Endothelial cell of umbilical vein (primary cell): ENCODE data around the gene CAMK2D. TPM values are rescaled to one million over a fixed set of nuclear protein-coding genes. Genes with fewer than 3 reads are reported as not detected.

Source experiments
- BruUV-seq: library from RNA; stranded (reverse); fragments of 400-500 nt; replicated peaks from 2 replicates; lab custom pipeline; 2021; lab: Mats Ljungman, UMichigan
- CTCF ChIA-PET: fragments of 300-600, 350-600 bp; sonication (Branson Sonifier 250); formaldehyde crosslinking; loops from one replicate; lab custom pipeline; 2021; ENCODE audit warnings: antibody characterized with exemption, inconsistent platforms; lab: Charles Lee
- POLR2A ChIA-PET: fragments of 300-600, 350-600 bp; sonication (Branson Sonifier 250); formaldehyde crosslinking; loops from one replicate; lab custom pipeline; 2021; ENCODE audit warnings: antibody characterized with exemption, inconsistent platforms; lab: Charles Lee
- DNase-seq: peaks from one replicate; pipeline ENCODE4 v3.0.0-alpha.2; 2011; ENCODE audit warnings: low read depth, low spot score
- FAIRE-seq: peaks from 2 replicates; lab custom pipeline; 2011; peaks lifted over from hg19 to GRCh38; lab: Jason Lieb, UNC
- H2AFZ ChIP-seq: 2 replicates; pipeline ENCODE4 v1.6.0; 2012; ENCODE audit warnings: low read depth, low read length, control low read depth, inconsistent platforms
- H3K27ac ChIP-seq: 2 replicates; pipeline ENCODE4 v1.5.1; 2011; ENCODE audit warnings: low read depth, mild to moderate bottlenecking, control low read depth, low read length, moderate library complexity; ENCODE audit not compliant: insufficient read depth
- H3K27me3 ChIP-seq, 2 experiments: 2 replicates each; pipeline versions ENCODE4 v1.6.0 to v1.6.1; 2011; ENCODE audit warnings: low read length in 2 of 2, mixed read lengths in 1 of 2; ENCODE audit not compliant: control insufficient read depth in 2 of 2, insufficient read depth in 2 of 2
- H3K36me3 ChIP-seq, 2 experiments: 2 replicates in 1 of 2; 3 replicates in 1 of 2; pipeline ENCODE4 v1.5.1; 2011; ENCODE audit warnings: low read length in 2 of 2, mild to moderate bottlenecking in 1 of 2, moderate library complexity in 1 of 2; ENCODE audit not compliant: control insufficient read depth in 2 of 2, insufficient read depth in 2 of 2; ENCODE audit errors: extremely low read depth in 1 of 2
- H3K4me1 ChIP-seq: 3 replicates; pipeline ENCODE4 v1.5.1; 2011; ENCODE audit warnings: mild to moderate bottlenecking, low read length; ENCODE audit not compliant: control insufficient read depth, insufficient read depth; ENCODE audit errors: extremely low read depth
- H3K4me2 ChIP-seq: 2 replicates; pipeline ENCODE4 v1.6.1; 2011; ENCODE audit warnings: low read length, control low read depth, mixed read lengths; ENCODE audit not compliant: insufficient read depth
- H3K4me3 ChIP-seq, 3 experiments: fragments of 200-600 bp in 1 of 3; sonication (generic), shearing (Covaris generic) in 1 of 3; replicated peaks in 1 of 3; 2 replicates each; pipeline ENCODE4 v1.5.1; 2011 to 2016; ENCODE audit warnings: control low read depth in 3 of 3, low read length in 3 of 3, mild to moderate bottlenecking in 2 of 3, inconsistent platforms in 1 of 3, low read depth in 1 of 3, moderate library complexity in 1 of 3; ENCODE audit not compliant: insufficient read depth in 1 of 3
- H3K79me2 ChIP-seq: 2 replicates; pipeline ENCODE4 v1.6.0; 2012; ENCODE audit warnings: low read length, inconsistent platforms; ENCODE audit not compliant: control insufficient read depth, insufficient read depth
- H3K9ac ChIP-seq: replicated peaks from 2 replicates; pipeline ENCODE3; 2011; ENCODE audit warnings: low read length, control low read depth; ENCODE audit not compliant: insufficient read depth; ENCODE audit errors: extremely low read depth
- H3K9me1 ChIP-seq: replicated peaks from 3 replicates; pipeline ENCODE4 v1.6.0; 2011; ENCODE audit warnings: mild to moderate bottlenecking, low read length; ENCODE audit not compliant: control insufficient read depth, insufficient read depth; ENCODE audit errors: extremely low read depth
- H3K9me3 ChIP-seq: replicated peaks from 2 replicates; pipeline ENCODE4 v1.5.1; 2012; ENCODE audit warnings: low read length, inconsistent platforms; ENCODE audit not compliant: control insufficient read depth, insufficient read depth
- H4K20me1 ChIP-seq: replicated peaks from 2 replicates; pipeline ENCODE3; 2011; ENCODE audit warnings: mild to moderate bottlenecking, low read length; ENCODE audit not compliant: control insufficient read depth, insufficient read depth; ENCODE audit errors: extremely low read depth
- EZH2 ChIP-seq: IDR thresholded peaks from 2 replicates; pipeline ENCODE4 v1.6.1; 2012; ENCODE audit warnings: borderline replicate concordance, low read depth, mild to moderate bottlenecking, moderate library complexity, low read length, inconsistent platforms; ENCODE audit not compliant: severe bottlenecking
- FOS ChIP-seq: IDR thresholded peaks from 2 replicates; pipeline ENCODE4 v1.6.1; 2011; ENCODE audit warnings: mild to moderate bottlenecking, low read length, moderate library complexity, borderline replicate concordance; ENCODE audit not compliant: insufficient read depth
- GATA2 ChIP-seq: IDR thresholded peaks from 2 replicates; pipeline ENCODE4 v1.7.0; 2011; ENCODE audit warnings: low read depth, mild to moderate bottlenecking, moderate library complexity, mixed read lengths, low read length; ENCODE audit not compliant: insufficient read length, insufficient read depth
- JUN ChIP-seq: IDR thresholded peaks from 2 replicates; pipeline ENCODE4 v1.6.1; 2011; ENCODE audit warnings: borderline replicate concordance, low read depth; ENCODE audit not compliant: insufficient read length, insufficient read depth
- MYC ChIP-seq: IDR thresholded peaks from one replicate; pipeline ENCODE4 v1.6.1; 2011; ENCODE audit warnings: mild to moderate bottlenecking, low read depth, low read length
- POLR2A ChIP-seq: IDR thresholded peaks from 2 replicates; pipeline ENCODE4 v1.6.1; 2012; ENCODE audit warnings: low read depth, mild to moderate bottlenecking, control low read depth, low read length
- POLR2AphosphoS5 ChIP-seq: IDR thresholded peaks from 2 replicates; pipeline ENCODE4 v1.6.1; 2012; ENCODE audit warnings: low read depth, mild to moderate bottlenecking, control low read depth, low read length, moderate library complexity; ENCODE audit not compliant: insufficient read depth
- dilution Hi-C: fragments of 300-500 bp; cut with MboI; formaldehyde crosslinking; loops from one replicate; pipeline ENCODE4 v1.15.0; 2019; ENCODE audit warnings: low sequenced_read_pairs; ENCODE audit not compliant: extremely low pct_ligation_motif_present
- intact Hi-C: fragments of 100-400 bp; cut with micrococcal nuclease; formaldehyde crosslinking; loops from one replicate; pipeline ENCODE4 v1.10.0; 2022
- polyA plus RNA-seq, 4 experiments: library from polyadenylated mRNA; depleted of rRNA in 3 of 4; stranded (reverse) in 3 of 4; unstranded in 1 of 4; fragments of >200 nt; gene quantifications; 2 replicates each; pipeline versions ENCODE4 v1.2.1 to v1.2.3, GENCODE V29; 2011 to 2012; ENCODE audit warnings: missing spikeins in 1 of 4
- total RNA-seq: library from RNA; stranded (reverse); gene quantifications from 2 replicates; pipeline ENCODE4 v1.2.3, GENCODE V29; 2021
- TF ChIP-seq, protein P1 (sequence below): IDR thresholded peaks from 2 replicates; pipeline ENCODE4 v1.6.1; 2011; ENCODE audit not compliant: insufficient read depth, insufficient read length
- TF ChIP-seq, protein P2 (sequence below), 2 donors: IDR thresholded peaks; 1 replicate in 1 of 2; 2 replicates in 1 of 2; pipeline ENCODE4 v1.5.1; 2011; ENCODE audit warnings: low read length in 2 of 2, mild to moderate bottlenecking in 2 of 2, moderate library complexity in 2 of 2, control low read depth in 1 of 2, inconsistent platforms in 1 of 2, low read depth in 1 of 2; ENCODE audit not compliant: insufficient read depth in 1 of 2; ENCODE audit errors: extremely low read depth in 1 of 2

CAMK2D gene
- total and polyA plus RNA-seq, 2 donors (not counting 3 experiments of a cell fraction or from before 2014, with no cell fraction given) = 10.4 to 30.7 TPM

DNA sequence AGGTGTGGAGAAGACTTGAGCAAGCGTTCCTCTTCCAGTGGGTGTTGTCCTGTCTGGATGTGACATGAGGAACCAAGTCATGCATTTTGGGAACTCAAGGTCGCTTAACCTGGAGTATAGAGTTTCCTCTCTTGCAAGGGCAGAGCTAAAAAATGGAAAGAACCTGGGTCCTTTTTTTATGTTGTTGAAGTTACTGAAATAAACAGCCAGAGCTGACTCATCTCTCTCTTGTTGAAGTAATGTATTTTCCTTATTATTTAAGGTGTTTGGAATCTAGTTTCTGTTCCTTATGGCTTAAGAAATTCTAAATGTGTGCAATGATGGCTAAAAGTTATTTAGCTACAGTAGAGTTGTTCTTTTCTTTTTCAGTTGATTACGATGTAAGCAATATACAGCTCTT is 314.5 kb downstream of the CAMK2D start:
- Histone ChIP-seq H3K9ac (no peak overlapping the region), H3K27ac (no peak overlapping the region), H3K9me1 (no peaks in the 10 kb centered on the region), H3K79me2 (no peaks in the 10 kb centered on the region), H3K27me3 (no peaks in the 10 kb centered on the region), H3K4me1 (peaks cover 22% of the 10 kb centered on the region), H3K9me3 (no peaks in the 10 kb centered on the region), H4K20me1 (no peaks in the 10 kb centered on the region), H3K36me3 (no peaks in the 10 kb centered on the region), H3K4me2 (no peak overlapping the region), H3K4me3 (no peak overlapping the region), H2AFZ (no peak overlapping the region)
- FAIRE-seq (no peak), DNase-seq (no peak)
- ChIA-PET CTCF (no interaction called here), POLR2A (interaction anchor here (0.6 kb wide), 1 partner anchor 500 kb away, joined by 7 read pairs; no protein-coding TSS in a partner anchor)
- intact Hi-C loops (no loop called here), dilution Hi-C loops (no loop called here)
- TF ChIP-seq POLR2A (no peak), POLR2AphosphoS5 (no peak), JUN (no peak), FOS (no peak), GATA2 (no peak), MYC (no peak), EZH2 (no peak)
- TF ChIP-seq, protein P1, sequence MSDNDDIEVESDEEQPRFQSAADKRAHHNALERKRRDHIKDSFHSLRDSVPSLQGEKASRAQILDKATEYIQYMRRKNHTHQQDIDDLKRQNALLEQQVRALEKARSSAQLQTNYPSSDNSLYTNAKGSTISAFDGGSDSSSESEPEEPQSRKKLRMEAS = no peak
- TF ChIP-seq, protein P2, sequence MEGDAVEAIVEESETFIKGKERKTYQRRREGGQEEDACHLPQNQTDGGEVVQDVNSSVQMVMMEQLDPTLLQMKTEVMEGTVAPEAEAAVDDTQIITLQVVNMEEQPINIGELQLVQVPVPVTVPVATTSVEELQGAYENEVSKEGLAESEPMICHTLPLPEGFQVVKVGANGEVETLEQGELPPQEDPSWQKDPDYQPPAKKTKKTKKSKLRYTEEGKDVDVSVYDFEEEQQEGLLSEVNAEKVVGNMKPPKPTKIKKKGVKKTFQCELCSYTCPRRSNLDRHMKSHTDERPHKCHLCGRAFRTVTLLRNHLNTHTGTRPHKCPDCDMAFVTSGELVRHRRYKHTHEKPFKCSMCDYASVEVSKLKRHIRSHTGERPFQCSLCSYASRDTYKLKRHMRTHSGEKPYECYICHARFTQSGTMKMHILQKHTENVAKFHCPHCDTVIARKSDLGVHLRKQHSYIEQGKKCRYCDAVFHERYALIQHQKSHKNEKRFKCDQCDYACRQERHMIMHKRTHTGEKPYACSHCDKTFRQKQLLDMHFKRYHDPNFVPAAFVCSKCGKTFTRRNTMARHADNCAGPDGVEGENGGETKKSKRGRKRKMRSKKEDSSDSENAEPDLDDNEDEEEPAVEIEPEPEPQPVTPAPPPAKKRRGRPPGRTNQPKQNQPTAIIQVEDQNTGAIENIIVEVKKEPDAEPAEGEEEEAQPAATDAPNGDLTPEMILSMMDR (IDR thresholded peaks at IDR 0.05; ENCODE audit: extremely low read depth in 1 of 2, insufficient read depth in 1 of 2, low read depth in 1 of 2, low read length in 2 of 2) = no peak
- no TSS peak for BruUV-seq
